GM23338 (cell line): ENCODE results near the gene PTPN7. TPM values are rescaled to one million over a fixed set of nuclear protein-coding genes. Genes with fewer than 3 reads are reported as not detected.

Experiments used
- ATAC-seq: fragments of 200-7000 bp; cut with Tn5 transposase; 3 replicates; pipeline ENCODE4 v1.9.1; 2020
- DNase-seq: peaks from one replicate; pipeline ENCODE4 v3.0.0-alpha.2; 2015; ENCODE audit warnings: low spot score
- H2AFZ ChIP-seq: fragments of 200-600 bp; sonication (generic); 2 replicates; pipeline ENCODE4 v1.8.0; 2016; ENCODE audit warnings: antibody characterized with exemption, mild to moderate bottlenecking, moderate library complexity
- H3F3A ChIP-seq: fragments of 200-600 bp; sonication (generic); replicated peaks from 2 replicates; pipeline ENCODE4 v1.8.0; 2017; ENCODE audit warnings: antibody characterized with exemption, mixed run types, low read depth
- H3K27ac ChIP-seq: fragments of 200-600 bp; sonication (generic); 2 replicates; pipeline ENCODE4 v1.6.1; 2016; ENCODE audit warnings: low read depth
- H3K27me3 ChIP-seq: fragments of 200-600 bp; sonication (generic); 2 replicates; pipeline ENCODE4 v1.8.0; 2016; ENCODE audit warnings: mild to moderate bottlenecking, mixed run types, moderate library complexity; ENCODE audit not compliant: insufficient read depth
- H3K36me3 ChIP-seq: fragments of 200-600 bp; sonication (generic); 2 replicates; pipeline ENCODE4 v1.8.0; 2016; ENCODE audit warnings: mild to moderate bottlenecking; ENCODE audit not compliant: insufficient read depth
- H3K4me1 ChIP-seq: fragments of 200-600 bp; sonication (generic); 2 replicates; pipeline ENCODE4 v1.8.0; 2016; ENCODE audit warnings: mild to moderate bottlenecking, moderate library complexity; ENCODE audit not compliant: insufficient read depth
- H3K4me2 ChIP-seq: fragments of 200-600 bp; sonication (generic); 2 replicates; pipeline ENCODE4 v1.7.1; 2017; ENCODE audit warnings: mixed run types
- H3K4me3 ChIP-seq: fragments of 200-600 bp; sonication (generic); 2 replicates; pipeline ENCODE4 v1.6.1; 2016; ENCODE audit warnings: mixed run types
- H3K79me2 ChIP-seq: fragments of 200-600 bp; sonication (generic); replicated peaks from 2 replicates; pipeline ENCODE4 v1.8.0; 2017; ENCODE audit warnings: mild to moderate bottlenecking; ENCODE audit not compliant: insufficient read depth
- H3K9me2 ChIP-seq: fragments of 200-600 bp; sonication (generic); 2 replicates; pipeline ENCODE4 v1.8.0; 2017; ENCODE audit not compliant: insufficient read depth
- H4K20me1 ChIP-seq: fragments of 200-600 bp; sonication (generic); replicated peaks from 2 replicates; pipeline ENCODE4 v1.8.0; 2017; ENCODE audit warnings: mild to moderate bottlenecking; ENCODE audit not compliant: insufficient read depth
- H3K27ac Mint-ChIP-seq: 2 replicates; pipeline ENCODE4 v1.8.0; 2020; ENCODE audit warnings: inconsistent platforms, mild to moderate bottlenecking, moderate library complexity, mixed read lengths
- H3K27me3 Mint-ChIP-seq: 3 replicates; pipeline ENCODE4 v1.8.0; 2022; ENCODE audit warnings: low read depth, mild to moderate bottlenecking, moderate library complexity, mixed read lengths, inconsistent platforms; ENCODE audit not compliant: insufficient read depth, poor library complexity
- H3K36me3 Mint-ChIP-seq: 3 replicates; pipeline ENCODE4 v1.8.0; 2021; ENCODE audit warnings: low read depth, mild to moderate bottlenecking, inconsistent platforms, moderate library complexity, mixed read lengths
- H3K4me1 Mint-ChIP-seq: 3 replicates; pipeline ENCODE4 v1.8.0; 2020; ENCODE audit warnings: mild to moderate bottlenecking, inconsistent platforms, mixed read lengths
- H3K4me3 Mint-ChIP-seq: 3 replicates; pipeline ENCODE4 v1.8.0; 2021; ENCODE audit warnings: moderate library complexity, mild to moderate bottlenecking, inconsistent platforms, mixed read lengths
- H3K9me3 Mint-ChIP-seq: 3 replicates; pipeline ENCODE4 v1.8.0; 2020; ENCODE audit warnings: moderate library complexity, mild to moderate bottlenecking, inconsistent platforms, mixed read lengths
- CREB1 ChIP-seq: fragments of 250-450 bp; sonication (Bioruptor Pico); IDR thresholded peaks from 2 replicates; pipeline ENCODE4 v1.5.0; 2020; ENCODE audit warnings: low read depth, mild to moderate bottlenecking, moderate library complexity
- CTCF ChIP-seq, 2 experiments: fragments of 200-600 bp in 1 of 2; sonication (generic) in 1 of 2; conservative IDR thresholded peaks; 2 replicates each; pipeline versions ENCODE4 v1.5.1 to v1.6.1; 2016 to 2017; ENCODE audit warnings: antibody characterized with exemption in 2 of 2, low read depth in 2 of 2, mild to moderate bottlenecking in 2 of 2, moderate library complexity in 1 of 2
- ETS1 ChIP-seq: IDR thresholded peaks from 2 replicates; pipeline ENCODE4 v1.6.1; 2016; ENCODE audit warnings: antibody characterized with exemption
- EZH2 ChIP-seq: fragments of 200-600 bp; sonication (generic); IDR thresholded peaks from one replicate; pipeline ENCODE4 v1.8.0; 2017; ENCODE audit warnings: antibody characterized with exemption, mild to moderate bottlenecking, low read depth; ENCODE audit not compliant: unreplicated experiment
- EZH2phosphoT487 ChIP-seq: fragments of 200-600 bp; sonication (generic); IDR thresholded peaks from one replicate; pipeline ENCODE4 v1.8.1; 2018; ENCODE audit warnings: antibody characterized with exemption; ENCODE audit not compliant: unreplicated experiment
- JUNB ChIP-seq: IDR thresholded peaks from one replicate; pipeline ENCODE4 v1.6.1; 2016; ENCODE audit warnings: antibody characterized with exemption; ENCODE audit not compliant: unreplicated experiment
- NANOG ChIP-seq: IDR thresholded peaks from 2 replicates; pipeline ENCODE4 v1.6.1; 2016; ENCODE audit warnings: antibody characterized with exemption, borderline replicate concordance
- POLR2AphosphoS5 ChIP-seq: IDR thresholded peaks from 2 replicates; pipeline ENCODE4 v1.6.1; 2016; ENCODE audit warnings: antibody characterized with exemption, low read depth
- ZNF114 ChIP-seq: fragments of 250-450 bp; sonication (Bioruptor Pico); IDR thresholded peaks from 2 replicates; pipeline ENCODE4 v1.5.0; 2020; ENCODE audit warnings: mild to moderate bottlenecking, moderate library complexity
- ZNF331 ChIP-seq: fragments of 250-450 bp; sonication (Bioruptor Pico); IDR thresholded peaks from 2 replicates; pipeline ENCODE4 v1.5.0; 2020; ENCODE audit warnings: low read depth, mild to moderate bottlenecking, moderate library complexity
- ZNF462 ChIP-seq: fragments of 250-450 bp; sonication (Bioruptor Pico); IDR thresholded peaks from 2 replicates; pipeline ENCODE4 v1.5.0; 2020; ENCODE audit warnings: mild to moderate bottlenecking, moderate library complexity
- polyA plus RNA-seq: library from polyadenylated mRNA; unstranded; fragments of >200 nt; fragmentation: Nextera tagmentation; extraction: Ambion mirVana; gene quantifications from 2 replicates; pipeline ENCODE4 v1.2.1, GENCODE V29; 2016
- total RNA-seq: library from RNA; depleted of rRNA; stranded (reverse); fragments of >200 nt; shearing (Covaris generic); gene quantifications from 2 replicates; pipeline ENCODE4 v1.2.3, GENCODE V29; 2014

Gene PTPN7
- total and polyA plus RNA-seq, 2 experiments from 2014 or later: not detected

- TF ChIP-seq CTCF (conservative IDR thresholded peaks at IDR 0.05; ENCODE audit: low read depth in 2 of 2): peak; percentile 81 to 89
These were observed 25.1 kb downstream of the PTPN7 start (continued) for GRCh38 chr1:202135221-202135721.

GRCh38 chr1:202134645-202135172 lies 25.7 kb downstream of the PTPN7 start:
- H2AFZ ChIP-seq: no peak overlapping the region
- TF ChIP-seq CTCF (conservative IDR thresholded peaks at IDR 0.05; ENCODE audit: low read depth in 2 of 2) (no peak), ETS1 (no peak), JUNB (no peak), ZNF331 (CRISPR knock-in tag) (no peak), CREB1 (CRISPR knock-in tag) (no peak), NANOG (no peak), ZNF114 (CRISPR knock-in tag) (no peak), POLR2AphosphoS5 (no peak), EZH2 (no peak), ZNF462 (CRISPR knock-in tag) (no peak), EZH2phosphoT487 (no peak)
- H3K9me3 Mint-ChIP-seq: no peaks in the 10 kb centered on the region
- no peak overlapping the region for H3K4me3 Mint-ChIP-seq
- no peak for DNase-seq
- H3K4me3 ChIP-seq: no peak overlapping the region
- H3K36me3 ChIP-seq: no peaks in the 10 kb centered on the region; the same call in 1 of the 2 replicates
- no peaks in the 10 kb centered on the region; the same call in 1 of the 2 replicates for H4K20me1 ChIP-seq
- H3F3A ChIP-seq: peaks cover 9% of the 10 kb centered on the region; the same call in 1 of the 2 replicates
- H3K27me3 ChIP-seq: no peaks in the 10 kb centered on the region
- H3K27me3 Mint-ChIP-seq: peaks cover 4% of the 10 kb centered on the region
- no peak overlapping the region; the same call in 1 of the 2 replicates for H3K27ac Mint-ChIP-seq
- no peaks in the 10 kb centered on the region for H3K9me2 ChIP-seq
- peaks cover 17% of the 10 kb centered on the region for H3K79me2 ChIP-seq
- peaks cover 26% of the 10 kb centered on the region for H3K4me1 Mint-ChIP-seq
- no peak for ATAC-seq
- H3K4me2 ChIP-seq: no peak overlapping the region
- H3K27ac ChIP-seq: no peak overlapping the region
- H3K36me3 Mint-ChIP-seq: peaks cover 35% of the 10 kb centered on the region
- H3K4me1 ChIP-seq: peaks cover 4% of the 10 kb centered on the region; the same call in 1 of the 2 replicates
